DND-41 (cell line): ENCODE results near the gene ABHD17A.

Source experiments
- EZH2 ChIP-seq: IDR thresholded peaks from 3 replicates; pipeline ENCODE4 v1.6.1; 2012; ENCODE audit warnings: borderline replicate concordance, low read depth, mild to moderate bottlenecking, moderate library complexity, low read length, inconsistent platforms; ENCODE audit not compliant: severe bottlenecking
- TF ChIP-seq, protein P1 (sequence below): IDR thresholded peaks from 2 replicates; pipeline ENCODE4 v1.5.1; 2012; ENCODE audit warnings: borderline replicate concordance, low read length, moderate library complexity, mild to moderate bottlenecking; ENCODE audit not compliant: poor library complexity, severe bottlenecking; ENCODE audit errors: extremely low read depth

DNA sequence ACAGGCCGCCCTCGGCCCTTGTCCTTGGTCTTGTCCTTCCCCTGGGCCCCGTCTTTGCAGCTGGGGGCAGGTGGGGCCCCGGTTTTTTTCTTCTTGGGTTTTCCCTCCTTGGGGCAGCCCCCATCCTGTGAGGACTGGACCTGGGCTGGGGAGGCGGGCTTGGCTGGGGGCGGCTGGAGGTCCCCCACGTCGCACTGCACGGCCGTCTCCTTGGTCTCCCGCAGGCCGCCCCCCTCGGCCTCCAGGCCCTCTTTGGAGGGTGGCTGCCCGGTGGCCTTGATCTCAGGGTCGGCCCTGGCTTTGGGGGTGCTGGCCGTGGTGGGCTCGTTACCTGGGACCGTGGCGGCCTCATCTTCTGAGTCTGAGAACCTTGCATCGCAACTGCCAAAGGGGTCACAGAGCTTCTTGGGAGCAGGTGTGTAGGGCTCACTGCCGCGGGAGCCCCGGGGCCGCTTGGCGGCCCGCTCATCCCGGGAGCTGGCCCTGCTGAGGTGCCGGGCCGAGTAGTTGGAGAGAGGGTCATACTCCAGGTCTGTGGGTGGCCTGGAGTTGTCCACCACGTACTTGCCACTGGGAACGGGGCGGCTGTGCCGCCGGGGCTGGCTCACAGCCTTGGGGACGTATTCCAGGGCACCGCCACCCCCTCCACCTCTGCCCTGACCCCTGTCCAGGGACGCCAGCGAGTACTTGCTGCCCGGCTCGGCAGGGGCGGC lies 57.6 kb downstream of the ABHD17A start:
- TF ChIP-seq, protein P1, sequence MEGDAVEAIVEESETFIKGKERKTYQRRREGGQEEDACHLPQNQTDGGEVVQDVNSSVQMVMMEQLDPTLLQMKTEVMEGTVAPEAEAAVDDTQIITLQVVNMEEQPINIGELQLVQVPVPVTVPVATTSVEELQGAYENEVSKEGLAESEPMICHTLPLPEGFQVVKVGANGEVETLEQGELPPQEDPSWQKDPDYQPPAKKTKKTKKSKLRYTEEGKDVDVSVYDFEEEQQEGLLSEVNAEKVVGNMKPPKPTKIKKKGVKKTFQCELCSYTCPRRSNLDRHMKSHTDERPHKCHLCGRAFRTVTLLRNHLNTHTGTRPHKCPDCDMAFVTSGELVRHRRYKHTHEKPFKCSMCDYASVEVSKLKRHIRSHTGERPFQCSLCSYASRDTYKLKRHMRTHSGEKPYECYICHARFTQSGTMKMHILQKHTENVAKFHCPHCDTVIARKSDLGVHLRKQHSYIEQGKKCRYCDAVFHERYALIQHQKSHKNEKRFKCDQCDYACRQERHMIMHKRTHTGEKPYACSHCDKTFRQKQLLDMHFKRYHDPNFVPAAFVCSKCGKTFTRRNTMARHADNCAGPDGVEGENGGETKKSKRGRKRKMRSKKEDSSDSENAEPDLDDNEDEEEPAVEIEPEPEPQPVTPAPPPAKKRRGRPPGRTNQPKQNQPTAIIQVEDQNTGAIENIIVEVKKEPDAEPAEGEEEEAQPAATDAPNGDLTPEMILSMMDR = no peak
- no peak for TF ChIP-seq EZH2
